HEK293 (cell line): ENCODE measurements around the gene CCL28.

ENCODE experiments used
- CTCF ChIA-PET: fragments of 350-600 bp; formaldehyde crosslinking; extraction: SDS; loops from one replicate; lab custom pipeline; 2021; ENCODE audit warnings: antibody characterized with exemption; lab: Yijun Ruan, JAX
- POLR2A ChIA-PET: fragments of 300-600 bp; formaldehyde crosslinking; extraction: SDS; loops from one replicate; lab custom pipeline; 2020; ENCODE audit warnings: antibody characterized with exemption, inconsistent platforms; lab: Yijun Ruan, JAX
- H3K27ac ChIP-seq: fragments of 200-500 bp; sonication (Bioruptor generic); 2 replicates; pipeline ENCODE4 v1.5.1; 2014; ENCODE audit warnings: low read depth, low read length, control low read depth, inconsistent platforms; ENCODE audit errors: extremely low read depth
- H3K36me3 ChIP-seq, 2 experiments: fragments of 200-500 bp in 1 of 2; sonication (Bioruptor generic) in 1 of 2; 1 replicate in 1 of 2; 2 replicates in 1 of 2; pipeline ENCODE4 v1.5.1; 2014 to 2017; ENCODE audit warnings: inconsistent platforms in 2 of 2, low read length in 2 of 2; ENCODE audit not compliant: control insufficient read depth in 2 of 2, insufficient read depth in 1 of 2
- H3K4me1 ChIP-seq: fragments of 200-500 bp; sonication (Bioruptor generic); 2 replicates; pipeline ENCODE4 v1.5.1; 2014; ENCODE audit warnings: mild to moderate bottlenecking, low read length, inconsistent platforms; ENCODE audit not compliant: control insufficient read depth, insufficient read depth
- H3K4me3 ChIP-seq: 2 replicates; pipeline ENCODE4 v1.5.1; 2011; ENCODE audit warnings: low read depth, mild to moderate bottlenecking, control low read depth, low read length, moderate library complexity
- H3K9me3 ChIP-seq: fragments of 200-500 bp; sonication (Bioruptor generic); 2 replicates; pipeline ENCODE4 v1.5.1; 2014; ENCODE audit warnings: low read depth, low read length, inconsistent platforms; ENCODE audit not compliant: control insufficient read depth, insufficient read depth
- BCL11A ChIP-seq: fragments of 450-650 bp; formaldehyde crosslinking; IDR thresholded peaks from 2 replicates; pipeline ENCODE4 v1.5.1; 2016; ENCODE audit warnings: low read depth, missing biosample characterization, missing genetic modification characterization
- HOXD13 ChIP-seq: sonication (generic); formaldehyde crosslinking; IDR thresholded peaks from 2 replicates; pipeline ENCODE4 v1.8.0; 2022; ENCODE audit warnings: missing genetic modification reagents, borderline replicate concordance
- KLF9 ChIP-seq: fragments of 450-650 bp; formaldehyde crosslinking; IDR thresholded peaks from 2 replicates; pipeline ENCODE4 v1.5.1; 2016; ENCODE audit warnings: missing biosample characterization, missing genetic modification characterization, low read depth
- SP2 ChIP-seq: fragments of 450-650 bp; formaldehyde crosslinking; IDR thresholded peaks from 2 replicates; pipeline ENCODE4 v1.5.1; 2016; ENCODE audit warnings: missing biosample characterization, missing genetic modification characterization
- YY1 ChIP-seq: fragments of 450-650 bp; formaldehyde crosslinking; IDR thresholded peaks from 2 replicates; pipeline ENCODE4 v1.5.1; 2018; ENCODE audit warnings: missing biosample characterization, missing genetic modification characterization
- ZBTB11 ChIP-seq: fragments of 450-650 bp; formaldehyde crosslinking; conservative IDR thresholded peaks from 2 replicates; pipeline ENCODE4 v1.5.1; 2016; ENCODE audit warnings: low read depth, missing biosample characterization, missing genetic modification characterization
- ZBTB44 ChIP-seq: fragments of 450-650 bp; IDR thresholded peaks from 2 replicates; pipeline ENCODE4 v1.5.1; 2018; ENCODE audit warnings: missing biosample characterization, mild to moderate bottlenecking, missing genetic modification characterization
- ZNF184 ChIP-seq: fragments of 450-650 bp; IDR thresholded peaks from 2 replicates; pipeline ENCODE4 v1.5.1; 2018; ENCODE audit warnings: missing biosample characterization, mild to moderate bottlenecking, missing genetic modification characterization
- ZNF24 ChIP-seq: fragments of 450-650 bp; formaldehyde crosslinking; IDR thresholded peaks from 2 replicates; pipeline ENCODE4 v1.5.1; 2016; ENCODE audit warnings: missing biosample characterization, missing genetic modification characterization
- ZNF302 ChIP-seq: fragments of 450-650 bp; formaldehyde crosslinking; IDR thresholded peaks from 2 replicates; pipeline ENCODE4 v1.5.1; 2016; ENCODE audit warnings: missing biosample characterization, missing genetic modification characterization, low read depth
- ZNF404 ChIP-seq: fragments of 450-650 bp; formaldehyde crosslinking; IDR thresholded peaks from 2 replicates; pipeline ENCODE4 v1.5.1; 2017; ENCODE audit warnings: missing biosample characterization, missing genetic modification characterization
- ZNF426 ChIP-seq: fragments of 450-650 bp; formaldehyde crosslinking; IDR thresholded peaks from 2 replicates; pipeline ENCODE4 v1.5.1; 2017; ENCODE audit warnings: missing biosample characterization, missing genetic modification characterization, mild to moderate bottlenecking, inconsistent platforms, moderate library complexity
- ZNF488 ChIP-seq: fragments of 450-650 bp; formaldehyde crosslinking; IDR thresholded peaks from 2 replicates; pipeline ENCODE4 v1.5.1; 2016; ENCODE audit warnings: missing biosample characterization, missing genetic modification characterization
- ZNF514 ChIP-seq: fragments of 450-650 bp; formaldehyde crosslinking; IDR thresholded peaks from 2 replicates; pipeline ENCODE4 v1.5.1; 2016; ENCODE audit warnings: missing biosample characterization, missing genetic modification characterization
- ZNF785 ChIP-seq: fragments of 450-650 bp; formaldehyde crosslinking; IDR thresholded peaks from 2 replicates; pipeline ENCODE4 v1.5.1; 2016; ENCODE audit warnings: missing biosample characterization, missing genetic modification characterization
- ZNF792 ChIP-seq: fragments of 450-650 bp; formaldehyde crosslinking; IDR thresholded peaks from 2 replicates; pipeline ENCODE4 v1.5.1; 2016; ENCODE audit warnings: missing biosample characterization, missing genetic modification characterization
- ZNF830 ChIP-seq: fragments of 450-650 bp; IDR thresholded peaks from 2 replicates; pipeline ENCODE4 v1.5.0; 2018; ENCODE audit warnings: missing biosample characterization, missing genetic modification characterization, low read depth, mild to moderate bottlenecking, moderate library complexity
- ZSCAN16 ChIP-seq: fragments of 450-650 bp; formaldehyde crosslinking; IDR thresholded peaks from 2 replicates; pipeline ENCODE4 v1.5.1; 2016; ENCODE audit warnings: missing biosample characterization, missing genetic modification characterization
- TF ChIP-seq, protein P1 (sequence below): IDR thresholded peaks from 2 replicates; pipeline ENCODE4 v1.6.1; 2011; ENCODE audit warnings: mild to moderate bottlenecking, low read depth, low read length, borderline replicate concordance
- TF ChIP-seq, protein P2 (sequence below): fragments of 450-650 bp; formaldehyde crosslinking; IDR thresholded peaks from 2 replicates; pipeline ENCODE4 v1.5.1; 2016; ENCODE audit warnings: missing biosample characterization, missing genetic modification characterization

The CCL28 gene

GRCh38 chr5:43348861-43349363 is 63.3 kb downstream of the CCL28 start:
- TF ChIP-seq ZNF184 (no peak), ZNF792 (tag by site-specific recombination) (no peak), ZNF404 (tag by site-specific recombination) (no peak), ZBTB44 (tag by site-specific recombination) (no peak), HOXD13 (no peak), ZNF785 (tag by site-specific recombination) (no peak), ZNF514 (tag by site-specific recombination) (no peak), ZNF488 (no peak), ZSCAN16 (no peak), ZNF24 (tag by site-specific recombination) (no peak), ZNF426 (tag by site-specific recombination) (no peak)
- TF ChIP-seq, protein P1, sequence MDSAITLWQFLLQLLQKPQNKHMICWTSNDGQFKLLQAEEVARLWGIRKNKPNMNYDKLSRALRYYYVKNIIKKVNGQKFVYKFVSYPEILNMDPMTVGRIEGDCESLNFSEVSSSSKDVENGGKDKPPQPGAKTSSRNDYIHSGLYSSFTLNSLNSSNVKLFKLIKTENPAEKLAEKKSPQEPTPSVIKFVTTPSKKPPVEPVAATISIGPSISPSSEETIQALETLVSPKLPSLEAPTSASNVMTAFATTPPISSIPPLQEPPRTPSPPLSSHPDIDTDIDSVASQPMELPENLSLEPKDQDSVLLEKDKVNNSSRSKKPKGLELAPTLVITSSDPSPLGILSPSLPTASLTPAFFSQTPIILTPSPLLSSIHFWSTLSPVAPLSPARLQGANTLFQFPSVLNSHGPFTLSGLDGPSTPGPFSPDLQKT, result no peak
- Histone ChIP-seq H3K9me3 (no peaks in the 10 kb centered on the region), H3K27ac (no peak overlapping the region), H3K4me1 (no peaks in the 10 kb centered on the region), H3K4me3 (no peak overlapping the region), H3K36me3 (no peaks in the 10 kb centered on the region)
- ChIA-PET CTCF (interaction anchor here (0.7 kb wide), 1 partner anchor 32 kb away, joined by 4 read pairs; no protein-coding TSS in a partner anchor), POLR2A (interaction anchor here (1.0 kb wide), 1 partner anchor 35 kb away, joined by 3 read pairs; the partner anchor contains the start of gene HMGCS1)

DNA sequence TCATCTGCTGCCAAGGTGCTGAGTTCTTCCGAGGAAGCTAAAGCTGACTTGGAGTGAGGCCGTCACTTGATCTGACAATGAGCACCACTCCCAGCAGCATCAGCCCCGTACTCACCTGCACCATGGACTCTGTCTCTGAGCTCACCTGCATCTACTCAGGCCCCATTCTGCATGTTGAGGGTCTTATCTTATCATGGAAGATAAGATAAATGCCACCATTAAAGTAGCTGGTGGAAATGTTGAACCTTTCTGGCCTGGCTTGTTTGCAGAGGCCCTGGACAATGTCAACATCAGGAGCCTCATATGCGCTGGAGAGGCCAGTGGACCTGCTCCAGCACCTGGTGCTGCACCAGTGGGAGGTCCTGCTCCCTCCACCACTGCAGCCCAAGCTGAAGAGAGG is 64.0 kb downstream of the CCL28 start:
- Histone ChIP-seq H3K4me1 (no peaks in the 10 kb centered on the region), H3K27ac (no peak overlapping the region), H3K4me3 (no peak overlapping the region), H3K9me3 (no peaks in the 10 kb centered on the region), H3K36me3 (no peaks in the 10 kb centered on the region)
- CTCF ChIA-PET, result no interaction called here
- no peak for TF ChIP-seq ZNF830 (tag by site-specific recombination)
- TF ChIP-seq KLF9 (tag by site-specific recombination), result no peak
- no peak for TF ChIP-seq ZNF302 (tag by site-specific recombination)
- no peak for TF ChIP-seq ZBTB11 (tag by site-specific recombination)
- no peak for TF ChIP-seq BCL11A (tag by site-specific recombination)
- no peak for TF ChIP-seq SP2 (tag by site-specific recombination)
- TF ChIP-seq, protein P2, sequence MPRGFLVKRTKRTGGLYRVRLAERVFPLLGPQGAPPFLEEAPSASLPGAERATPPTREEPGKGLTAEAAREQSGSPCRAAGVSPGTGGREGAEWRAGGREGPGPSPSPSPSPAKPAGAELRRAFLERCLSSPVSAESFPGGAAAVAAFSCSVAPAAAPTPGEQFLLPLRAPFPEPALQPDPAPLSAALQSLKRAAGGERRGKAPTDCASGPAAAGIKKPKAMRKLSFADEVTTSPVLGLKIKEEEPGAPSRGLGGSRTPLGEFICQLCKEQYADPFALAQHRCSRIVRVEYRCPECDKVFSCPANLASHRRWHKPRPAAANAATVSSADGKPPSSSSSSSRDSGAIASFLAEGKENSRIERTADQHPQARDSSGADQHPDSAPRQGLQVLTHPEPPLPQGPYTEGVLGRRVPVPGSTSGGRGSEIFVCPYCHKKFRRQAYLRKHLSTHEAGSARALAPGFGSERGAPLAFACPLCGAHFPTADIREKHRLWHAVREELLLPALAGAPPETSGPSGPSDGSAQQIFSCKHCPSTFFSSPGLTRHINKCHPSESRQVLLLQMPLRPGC, result no peak
- TF ChIP-seq HOXD13, result no peak
- TF ChIP-seq YY1 (tag by site-specific recombination), result no peak
- POLR2A ChIA-PET, result no interaction called here
